ENCODE results near the gene PFKFB3. TPM values are rescaled to one million over a fixed set of nuclear protein-coding genes. Genes with fewer than 3 reads are reported as not detected.

PFKFB3 gene
- polyA plus RNA-seq, 3 donors = 12.2 to 101 (median 15.8) TPM

DNA sequence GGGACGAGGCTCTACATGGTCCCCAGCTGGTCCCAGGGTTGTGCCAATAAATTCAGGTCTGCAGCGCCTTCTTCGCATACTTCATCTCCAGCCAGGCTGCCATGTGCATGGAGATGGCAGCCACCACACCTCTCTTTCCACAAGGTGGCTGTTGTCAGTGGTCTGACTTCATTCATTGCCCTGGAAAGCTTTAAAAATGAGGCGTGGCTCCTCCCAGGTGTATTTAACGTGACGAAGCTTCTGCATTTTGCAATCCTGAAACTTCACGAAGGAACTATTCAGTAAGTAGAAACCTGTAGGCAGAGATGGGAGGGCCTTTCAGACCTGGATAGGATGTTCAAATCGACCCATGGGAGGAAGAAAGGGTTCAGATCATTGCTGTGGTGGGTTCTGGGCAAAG, 53.7 kb downstream of the PFKFB3 start:
- Histone ChIP-seq H3K27me3 (ENCODE audit: control insufficient read depth in 2 of 2, insufficient read depth in 2 of 2, low read length in 2 of 2) (no peaks in the 10 kb centered on the region), H3K27ac (ENCODE audit: low read depth in 1 of 2, low read length in 2 of 2) (no peak overlapping the region), H3K36me3 (replicated peaks in 1 of 2; ENCODE audit: control insufficient read depth in 1 of 2, insufficient read depth in 2 of 2, low read length in 2 of 2) (no peaks in the 10 kb centered on the region), H3K4me2 (replicated peaks; ENCODE audit: extremely low read depth, low read length, poor library complexity, severe bottlenecking) (no peak overlapping the region), H3K4me3 (replicated peaks in 1 of 3; ENCODE audit: low read depth in 2 of 3, low read length in 3 of 3) (no peak overlapping the region), H2AFZ (ENCODE audit: insufficient read depth, low read depth, low read length, poor library complexity, severe bottlenecking) (no peak overlapping the region), H3K4me1 (ENCODE audit: control insufficient read depth in 1 of 2, insufficient read depth in 2 of 2, low read length in 2 of 2) (peaks cover 14 to 17% of the 10 kb centered on the region in 2 donors), H3K79me2 (ENCODE audit: insufficient read depth, low read length) (no peaks in the 10 kb centered on the region), H4K20me1 (ENCODE audit: insufficient read depth, low read length) (no peaks in the 10 kb centered on the region), H3K9me3 (replicated peaks in 1 of 2; ENCODE audit: control insufficient read depth in 1 of 2, insufficient read depth in 1 of 2, low read length in 2 of 2) (no peaks in the 10 kb centered on the region), H3K9ac (ENCODE audit: insufficient read depth, low read length, poor library complexity, severe bottlenecking) (no peak overlapping the region)
- Mint-ChIP-seq H3K9me3 (peaks cover 0 to 17% (median 10%) of the 10 kb centered on the region in 7 donors), H3K36me3 (peaks cover 12 to 13% of the 10 kb centered on the region in 2 donors), H3K27ac (peak overlapping the region in 1 of 7 donors; percentile 82), H3K4me1 (peaks cover 17% of the 10 kb centered on the region), H3K4me3 (no peak overlapping the region), H3K27me3 (ENCODE audit: low read depth in 3 of 3) (peaks cover 0 to 6% (median 4%) of the 10 kb centered on the region in 3 donors)
- 94% methylated on average over 5 of the region's 8 CpGs for WGBS (ENCODE audit: insufficient coverage)
- DNase-seq = no peak
- intact Hi-C loops (cut with micrococcal nuclease) = no loop called here
- no peak for TF ChIP-seq CTCF (IDR thresholded peaks at IDR 0.05)

DNA sequence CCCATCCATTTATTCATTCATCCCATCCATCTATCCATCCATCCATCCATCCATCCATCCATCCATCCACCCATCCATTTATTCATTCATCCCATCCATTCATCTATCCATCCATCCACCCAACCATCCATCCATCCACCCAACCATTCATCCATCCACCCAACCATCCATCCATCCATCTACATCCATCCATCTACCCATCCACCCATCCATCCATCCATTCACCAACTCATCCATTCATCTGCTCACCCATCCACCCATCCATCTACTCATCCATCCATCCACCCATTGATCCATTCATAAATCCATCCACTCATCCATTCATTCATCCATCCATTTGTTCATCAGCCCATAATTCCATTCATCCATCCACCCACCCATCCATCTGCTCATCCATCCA, 56.4 kb downstream of the PFKFB3 start:
- Histone ChIP-seq H3K4me1 (ENCODE audit: control insufficient read depth in 1 of 2, insufficient read depth in 2 of 2, low read length in 2 of 2) (peaks cover 8 to 10% of the 10 kb centered on the region in 2 donors), H3K9ac (ENCODE audit: insufficient read depth, low read length, poor library complexity, severe bottlenecking) (no peak overlapping the region), H3K9me3 (replicated peaks in 1 of 2; ENCODE audit: control insufficient read depth in 1 of 2, insufficient read depth in 1 of 2, low read length in 2 of 2) (no peaks in the 10 kb centered on the region), H3K27me3 (ENCODE audit: control insufficient read depth in 2 of 2, insufficient read depth in 2 of 2, low read length in 2 of 2) (no peaks in the 10 kb centered on the region), H3K79me2 (ENCODE audit: insufficient read depth, low read length) (no peaks in the 10 kb centered on the region), H3K27ac (ENCODE audit: low read depth in 1 of 2, low read length in 2 of 2) (no peak overlapping the region), H3K4me3 (replicated peaks in 1 of 3; ENCODE audit: low read depth in 2 of 3, low read length in 3 of 3) (no peak overlapping the region), H3K36me3 (replicated peaks in 1 of 2; ENCODE audit: control insufficient read depth in 1 of 2, insufficient read depth in 2 of 2, low read length in 2 of 2) (no peaks in the 10 kb centered on the region), H4K20me1 (ENCODE audit: insufficient read depth, low read length) (no peaks in the 10 kb centered on the region), H3K4me2 (replicated peaks; ENCODE audit: extremely low read depth, low read length, poor library complexity, severe bottlenecking) (no peak overlapping the region), H2AFZ (ENCODE audit: insufficient read depth, low read depth, low read length, poor library complexity, severe bottlenecking) (no peak overlapping the region)
- DNase-seq = no peak
- Mint-ChIP-seq H3K9me3 (peaks cover 2 to 18% (median 10%) of the 10 kb centered on the region in 7 donors), H3K4me1 (peaks cover 7% of the 10 kb centered on the region), H3K4me3 (no peak overlapping the region), H3K27me3 (ENCODE audit: low read depth in 3 of 3) (peaks cover 0 to 6% (median 3%) of the 10 kb centered on the region in 3 donors), H3K36me3 (peaks cover 9% of the 10 kb centered on the region in 2 donors), H3K27ac (no peak overlapping the region)
- intact Hi-C loops (cut with micrococcal nuclease) = no loop called here
- no peak for TF ChIP-seq CTCF (IDR thresholded peaks at IDR 0.05)
